Sigmoid colon (tissue), 7 donors: Measurements from ENCODE around the gene ARMC2. TPM values are rescaled to one million over a fixed set of nuclear protein-coding genes. Genes with fewer than 3 reads are reported as not detected.

ENCODE experiments used
- DNase-seq: peaks from one replicate; pipeline ENCODE4 v3.0.0-alpha.2; 2019
- H3K27ac ChIP-seq, 4 donors: fragments of 200-600 bp; sonication (generic); one replicate each; pipeline ENCODE4 v1.5.1; 2016 to 2019; ENCODE audit warnings: mild to moderate bottlenecking in 1 of 4
- H3K27me3 ChIP-seq, 3 donors: fragments of 200-600 bp; sonication (generic); one replicate each; pipeline ENCODE4 v1.5.1; 2019; ENCODE audit warnings: mild to moderate bottlenecking in 1 of 3
- H3K36me3 ChIP-seq, 4 donors: fragments of 200-600 bp; sonication (generic); one replicate each; pipeline ENCODE4 v1.5.1; 2016 to 2019
- H3K4me1 ChIP-seq, 4 donors: fragments of 200-600 bp; sonication (generic); one replicate each; pipeline ENCODE4 v1.5.1; 2017 to 2019
- H3K4me3 ChIP-seq, 4 donors: fragments of 200-600 bp; sonication (generic); one replicate each; pipeline ENCODE4 v1.5.1; 2017 to 2019; ENCODE audit warnings: mild to moderate bottlenecking in 2 of 4, moderate library complexity in 1 of 4
- H3K9me3 ChIP-seq, 4 donors: fragments of 200-600 bp in 3 of 4; sonication (generic) in 3 of 4; one replicate each; pipeline versions ENCODE4 v1.5.1 to v1.6.1; 2013 to 2019
- EP300 ChIP-seq, 4 donors: sonication (generic); formaldehyde crosslinking; IDR thresholded peaks; one replicate each; pipeline ENCODE4 v1.6.1; 2017; ENCODE audit warnings: antibody characterized with exemption in 4 of 4
- POLR2A ChIP-seq, 2 donors: fragments of 450-650 bp; IDR thresholded peaks; one replicate each; pipeline ENCODE4 v1.6.1; 2016; ENCODE audit warnings: antibody characterized with exemption in 2 of 2, mild to moderate bottlenecking in 2 of 2, moderate library complexity in 2 of 2
- POLR2AphosphoS5 ChIP-seq, 4 donors: sonication (generic); formaldehyde crosslinking; IDR thresholded peaks; one replicate each; pipeline ENCODE4 v1.6.1; 2017; ENCODE audit warnings: antibody characterized with exemption in 4 of 4
- WGBS, 2 donors: extraction: QIAGEN DNeasy Blood & Tissue Kit; methylation state at CpG; one replicate each; pipeline ENCODE4 v1.1.7; 2013; 5-methylcytosine and 5-hydroxymethylcytosine counted together
- intact Hi-C: fragments of 100-400 bp; cut with DNase I; formaldehyde crosslinking; loops from one replicate; pipeline ENCODE4 v1.15.1; 2023
- polyA plus RNA-seq, 3 donors: library from polyadenylated mRNA; stranded (reverse); fragments of 200-250 nt; gene quantifications; one replicate each; pipeline ENCODE4 v1.2.3, GENCODE V29; 2013
- total RNA-seq, 4 donors: library from RNA; depleted of rRNA; stranded (reverse); fragments of >200 nt; gene quantifications; one replicate each; pipeline ENCODE4 v1.1.0, GENCODE V29; 2016
- TF ChIP-seq, protein P1 (sequence below), 4 experiments: fragments of 450-650 bp in 3 of 4; fragments of 200-600 bp in 1 of 4; IDR thresholded peaks; one replicate each; pipeline ENCODE4 v1.5.1; 2016 to 2019; ENCODE audit warnings: antibody characterized with exemption in 4 of 4, mild to moderate bottlenecking in 3 of 4, moderate library complexity in 2 of 4
- donor health status: healthy with polysubstance abuse.
- donor health status: Bipolar disorder and iron deficiency.
- donor health status: healthy.

The ARMC2 gene
- total and polyA plus RNA-seq, 7 donors, result under 0.01 to 8.6 (median 2.5) TPM

- Histone ChIP-seq H3K27me3 (no peaks in the 10 kb centered on the region), H3K4me3 (peak overlapping the region; percentile 4 to 97 (median 95)), H3K36me3 (no peaks in the 10 kb centered on the region), H3K4me1 (peaks cover 0 to 72% (median 60%) of the 10 kb centered on the region in 4 donors), H3K9me3 (no peaks in the 10 kb centered on the region), H3K27ac (peak overlapping the region in 3 of 4 donors; percentile 36 to 98 (median 96))
- 15 to 63% methylated on average over 1 of the region's 1 CpG for WGBS, 2 donors
- intact Hi-C loops, result loop anchor here (5.0 kb wide), 1 partner anchor 450 kb away; no protein-coding TSS in a partner anchor
- DNase-seq, result no peak
- TF ChIP-seq, protein P1, sequence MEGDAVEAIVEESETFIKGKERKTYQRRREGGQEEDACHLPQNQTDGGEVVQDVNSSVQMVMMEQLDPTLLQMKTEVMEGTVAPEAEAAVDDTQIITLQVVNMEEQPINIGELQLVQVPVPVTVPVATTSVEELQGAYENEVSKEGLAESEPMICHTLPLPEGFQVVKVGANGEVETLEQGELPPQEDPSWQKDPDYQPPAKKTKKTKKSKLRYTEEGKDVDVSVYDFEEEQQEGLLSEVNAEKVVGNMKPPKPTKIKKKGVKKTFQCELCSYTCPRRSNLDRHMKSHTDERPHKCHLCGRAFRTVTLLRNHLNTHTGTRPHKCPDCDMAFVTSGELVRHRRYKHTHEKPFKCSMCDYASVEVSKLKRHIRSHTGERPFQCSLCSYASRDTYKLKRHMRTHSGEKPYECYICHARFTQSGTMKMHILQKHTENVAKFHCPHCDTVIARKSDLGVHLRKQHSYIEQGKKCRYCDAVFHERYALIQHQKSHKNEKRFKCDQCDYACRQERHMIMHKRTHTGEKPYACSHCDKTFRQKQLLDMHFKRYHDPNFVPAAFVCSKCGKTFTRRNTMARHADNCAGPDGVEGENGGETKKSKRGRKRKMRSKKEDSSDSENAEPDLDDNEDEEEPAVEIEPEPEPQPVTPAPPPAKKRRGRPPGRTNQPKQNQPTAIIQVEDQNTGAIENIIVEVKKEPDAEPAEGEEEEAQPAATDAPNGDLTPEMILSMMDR (IDR thresholded peaks at IDR 0.05), result no peak
- TF ChIP-seq POLR2AphosphoS5 (IDR thresholded peaks at IDR 0.05), result no peak
- no peak for TF ChIP-seq EP300 (IDR thresholded peaks at IDR 0.05)
- no peak for TF ChIP-seq POLR2A (IDR thresholded peaks at IDR 0.05)
These were observed 158.6 kb downstream of the ARMC2 start for GRCh38 chr6:109006818-109007217.

GRCh38 chr6:109007521-109007920 is 159.3 kb downstream of the ARMC2 start:
- Histone ChIP-seq H3K4me1 (peaks cover 0 to 66% (median 54%) of the 10 kb centered on the region in 4 donors), H3K36me3 (no peaks in the 10 kb centered on the region), H3K27ac (peak overlapping the region; percentile 92 to 98 (median 96)), H3K4me3 (peak overlapping the region; percentile 93 to 98 (median 97)), H3K9me3 (no peaks in the 10 kb centered on the region), H3K27me3 (no peaks in the 10 kb centered on the region)
- 16 to 60% methylated on average over 3 of the region's 3 CpGs for WGBS, 2 donors
- intact Hi-C loops, result loop anchor here (5.0 kb wide), 1 partner anchor 450 kb away; no protein-coding TSS in a partner anchor
- DNase-seq, result no peak
- TF ChIP-seq EP300 (IDR thresholded peaks at IDR 0.05) (no peak), POLR2AphosphoS5 (IDR thresholded peaks at IDR 0.05) (no peak), POLR2A (IDR thresholded peaks at IDR 0.05) (no peak)
- TF ChIP-seq, protein P1 (IDR thresholded peaks at IDR 0.05), result no peak

GRCh38 chr6:109008054-109008453 is 159.8 kb downstream of the ARMC2 start:
- Histone ChIP-seq H3K9me3 (no peaks in the 10 kb centered on the region), H3K4me3 (peak overlapping the region; percentile 93 to 98 (median 97)), H3K36me3 (no peaks in the 10 kb centered on the region), H3K27ac (peak overlapping the region; percentile 92 to 98 (median 96)), H3K4me1 (peaks cover 0 to 61% (median 49%) of the 10 kb centered on the region in 4 donors), H3K27me3 (no peaks in the 10 kb centered on the region)
- intact Hi-C loops, result loop anchor here (2.0 to 5.0 kb wide), 3 partner anchors 63 to 451 kb away; no protein-coding TSS in a partner anchor
- TF ChIP-seq, protein P1 (IDR thresholded peaks at IDR 0.05), result no peak
- TF ChIP-seq POLR2A (IDR thresholded peaks at IDR 0.05) (no peak), POLR2AphosphoS5 (IDR thresholded peaks at IDR 0.05) (no peak)
- 14 to 50% methylated on average over 4 of the region's 4 CpGs for WGBS, 2 donors
- DNase-seq, result no peak

DNA sequence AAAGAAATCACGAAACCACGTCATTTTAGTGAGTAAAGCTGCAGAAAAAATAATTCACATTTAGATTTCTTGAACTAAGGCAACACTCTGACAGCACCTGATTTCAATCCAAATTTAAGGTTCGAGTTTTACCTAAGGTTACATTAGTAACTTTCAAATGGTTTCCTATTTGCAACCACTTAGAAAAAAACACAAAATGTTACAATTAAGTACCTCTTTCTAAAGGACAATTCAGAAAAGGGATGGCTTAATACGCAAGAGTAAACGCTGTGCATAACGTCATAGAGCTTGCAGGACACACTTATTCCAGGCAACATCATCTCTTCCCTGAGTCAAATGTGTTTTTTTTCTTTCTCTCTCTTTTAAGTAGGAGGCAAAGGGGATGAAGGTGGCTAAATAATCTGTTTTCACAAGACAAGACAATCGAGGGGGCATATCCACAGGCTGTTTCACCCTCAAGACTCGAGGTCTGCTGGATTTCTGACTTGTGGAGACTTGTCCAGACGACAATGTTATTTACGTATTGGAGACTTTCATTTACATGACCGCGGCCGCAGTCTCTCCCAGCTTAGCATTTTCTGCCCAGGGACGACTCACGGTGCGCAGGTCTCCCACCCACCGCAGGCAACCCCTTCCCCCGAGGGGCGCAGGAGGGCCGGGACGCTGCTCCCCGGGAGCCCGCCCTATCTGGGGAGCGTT is 160.5 kb downstream of the ARMC2 start:
- TF ChIP-seq, protein P1 (IDR thresholded peaks at IDR 0.05), result no peak
- TF ChIP-seq POLR2A (IDR thresholded peaks at IDR 0.05) (no peak), POLR2AphosphoS5 (IDR thresholded peaks at IDR 0.05) (peak in 3 of 4 donors; percentile 19 to 52 (median 28)), EP300 (IDR thresholded peaks at IDR 0.05) (no peak)
- Histone ChIP-seq H3K4me3 (peak overlapping the region; percentile 93 to 98 (median 97)), H3K27ac (peak overlapping the region; percentile 92 to 98 (median 96)), H3K36me3 (no peaks in the 10 kb centered on the region), H3K9me3 (no peaks in the 10 kb centered on the region), H3K27me3 (no peaks in the 10 kb centered on the region), H3K4me1 (peaks cover 0 to 55% (median 43%) of the 10 kb centered on the region in 4 donors)
- 1 to 3% methylated on average over 24 of the region's 24 CpGs for WGBS, 2 donors
- intact Hi-C loops, result loop anchor here (2.0 to 5.0 kb wide), 3 partner anchors 64 to 451 kb away; no protein-coding TSS in a partner anchor
- no peak for DNase-seq
